ENCODE results near the gene EOGT. TPM values are rescaled to one million over a fixed set of nuclear protein-coding genes. Genes with fewer than 3 reads are reported as not detected.

EOGT gene
- total RNA-seq, 4 donors from 2014 or later: 44.1 to 73.0 (median 57.9) TPM

GRCh38 chr3:68945225-68945624 lies 68.3 kb downstream of the EOGT start:
- TF ChIP-seq CTCF (IDR thresholded peaks at IDR 0.05): no peak
- no peak for TF ChIP-seq POLR2A (IDR thresholded peaks at IDR 0.05)
- no peaks in the 10 kb centered on the region for H3K9me3 ChIP-seq
- intact Hi-C loops (cut with DNase I; ENCODE audit: low total_unique reads): no loop called here

GRCh38 chr3:68943753-68944500 lies 69.6 kb downstream of the EOGT start:
- DNase-seq: no peak
- H3K4me3 ChIP-seq: no peak overlapping the region
- H3K9me3 ChIP-seq: no peaks in the 10 kb centered on the region
- no peaks in the 10 kb centered on the region for H3K36me3 ChIP-seq
- no peaks in the 10 kb centered on the region for H3K4me1 ChIP-seq
- no peak for TF ChIP-seq CTCF (IDR thresholded peaks at IDR 0.05)
- TF ChIP-seq POLR2A (IDR thresholded peaks at IDR 0.05): no peak
- intact Hi-C loops (cut with DNase I; ENCODE audit: low total_unique reads): no loop called here
- H3K27me3 ChIP-seq: no peaks in the 10 kb centered on the region
- no peak overlapping the region for H3K27ac ChIP-seq

More at GRCh38 chr3:68945225-68945624, 68.3 kb downstream of the EOGT start:
- Histone ChIP-seq H3K27me3 (no peaks in the 10 kb centered on the region), H3K36me3 (no peaks in the 10 kb centered on the region), H3K27ac (no peak overlapping the region), H3K4me3 (no peak overlapping the region), H3K4me1 (no peaks in the 10 kb centered on the region)
- DNase-seq: no peak

- no peak overlapping the region for H3K27ac ChIP-seq
- H3K36me3 ChIP-seq: no peaks in the 10 kb centered on the region
- intact Hi-C loops (cut with DNase I; ENCODE audit: low total_unique reads): no loop called here
- DNase-seq: no peak
- no peaks in the 10 kb centered on the region for H3K4me1 ChIP-seq
- no peaks in the 10 kb centered on the region for H3K27me3 ChIP-seq
- TF ChIP-seq POLR2A (IDR thresholded peaks at IDR 0.05) (no peak), CTCF (IDR thresholded peaks at IDR 0.05) (no peak)
- no peak overlapping the region for H3K4me3 ChIP-seq
- H3K9me3 ChIP-seq: no peaks in the 10 kb centered on the region
Measured at GRCh38 chr3:68941055-68941454, 72.4 kb downstream of the EOGT start.

- H3K4me1 ChIP-seq: peaks cover 0 to 5% of the 10 kb centered on the region in 2 donors
- no peak for DNase-seq
- H3K36me3 ChIP-seq: no peaks in the 10 kb centered on the region
- intact Hi-C loops (cut with DNase I; ENCODE audit: low total_unique reads): no loop called here
- TF ChIP-seq CTCF (IDR thresholded peaks at IDR 0.05): no peak
- no peak for TF ChIP-seq POLR2A (IDR thresholded peaks at IDR 0.05)
- no peak overlapping the region for H3K27ac ChIP-seq
- H3K4me3 ChIP-seq: no peak overlapping the region
- H3K27me3 ChIP-seq: peaks cover 0 to 4% of the 10 kb centered on the region in 2 donors
- H3K9me3 ChIP-seq: no peaks in the 10 kb centered on the region
Measured at GRCh38 chr3:68936856-68937255, 76.6 kb downstream of the EOGT start.

GRCh38 chr3:68935778-68936177 lies 77.7 kb downstream of the EOGT start:
- no peak overlapping the region for H3K4me3 ChIP-seq
- no peak overlapping the region for H3K27ac ChIP-seq
- TF ChIP-seq POLR2A (IDR thresholded peaks at IDR 0.05): no peak
- no peak for TF ChIP-seq CTCF (IDR thresholded peaks at IDR 0.05)
- no peaks in the 10 kb centered on the region for H3K9me3 ChIP-seq
- DNase-seq: no peak
- intact Hi-C loops (cut with DNase I; ENCODE audit: low total_unique reads): no loop called here
- H3K4me1 ChIP-seq: peaks cover 0 to 5% of the 10 kb centered on the region in 2 donors
- no peaks in the 10 kb centered on the region for H3K36me3 ChIP-seq
- H3K27me3 ChIP-seq: peaks cover 0 to 15% of the 10 kb centered on the region in 2 donors
